ENCODE measurements around the gene ELOF1.

ELOF1 gene

GRCh38 chr19:11534538-11534937, 24.5 kb downstream of the ELOF1 start:
- no peak for DNase-seq

GRCh38 chr19:11530432-11530831, 28.6 kb downstream of the ELOF1 start:
- DNase-seq: peak; percentile 71

- peak; percentile 98 for DNase-seq
Measured at GRCh38 chr19:11528551-11529341, 30.3 kb downstream of the ELOF1 start, which contains the start of gene ECSIT. Gene ECSIT (minus strand): TSS chr19:11529134. CDS start chr19:11519170, 9,964 bp downstream.

- DNase-seq: no peak
Measured at GRCh38 chr19:11519138-11519537, 39.9 kb downstream of the ELOF1 start.

- DNase-seq: no peak
Measured at GRCh38 chr19:11513946-11514345, 45.1 kb downstream of the ELOF1 start.

GRCh38 chr19:11510444-11510843, 48.6 kb downstream of the ELOF1 start:
- no peak for DNase-seq

- no peak for DNase-seq
Measured at GRCh38 chr19:11507370-11508078, 51.5 kb downstream of the ELOF1 start.

GRCh38 chr19:11506967-11507366, 52.1 kb downstream of the ELOF1 start:
- no peak for DNase-seq

- DNase-seq: no peak
Measured at GRCh38 chr19:11506101-11506555, 52.9 kb downstream of the ELOF1 start.

- DNase-seq: peak; percentile 96
Measured at GRCh38 chr19:11505504-11506100, 53.4 kb downstream of the ELOF1 start, which contains the start of gene ZNF653. Gene ZNF653 (minus strand): TSS chr19:11505839. CDS start chr19:11505786, 53 bp downstream.

GRCh38 chr19:11505032-11505503, 54.0 kb downstream of the ELOF1 start:
- DNase-seq: peak; percentile 98

GRCh38 chr19:11504502-11505031, 54.5 kb downstream of the ELOF1 start:
- DNase-seq: no peak

Measured in activated CD4-positive, alpha-beta T cell treated with anti-CD3 and anti-CD28 coated beads, Interleukin-10, Interleukin-2, amounts not matched to agents 100 ng/mL and 50 ng/mL, durations not matched to agents 16 hours and 8 hours (primary cell).